Measurements from ENCODE around the gene IL5. TPM values are rescaled to one million over a fixed set of nuclear protein-coding genes. Genes with fewer than 3 reads are reported as not detected.
"Not testable (repeated sequence)": the region's sequence is repeated elsewhere in the genome, so short reads cannot be mapped to it uniquely, and the experiment has no call there.

The IL5 gene
- total RNA-seq, 4 donors from 2014 or later: not detected

GRCh38 chr5:132576123-132576522 is 32.8 kb upstream of the IL5 start:
- H3K27me3 ChIP-seq: no peaks in the 10 kb centered on the region

GRCh38 chr5:132566657-132567056 is 23.3 kb upstream of the IL5 start:
- Histone ChIP-seq H3K27ac (no peak overlapping the region), H3K36me3 (peaks cover 5 to 50% of the 10 kb centered on the region in 2 donors), H3K4me3 (no peak overlapping the region), H3K27me3 (no peaks in the 10 kb centered on the region), H3K4me1 (no peaks in the 10 kb centered on the region), H3K9me3 (peaks cover 0 to 10% (median 0%) of the 10 kb centered on the region in 3 donors)
- no peak for ATAC-seq
- TF ChIP-seq POLR2A (IDR thresholded peaks at IDR 0.05) (no peak), CTCF (IDR thresholded peaks at IDR 0.05) (no peak), POLR2AphosphoS5 (IDR thresholded peaks at IDR 0.05) (no peak), EP300 (IDR thresholded peaks at IDR 0.05) (no peak)
- 82 to 100% methylated on average over 1 of the region's 1 CpG for whole genome bisulfite sequencing, 2 donors (ENCODE audit: low coverage in 1 of 2)

More at GRCh38 chr5:132576123-132576522, 32.8 kb upstream of the IL5 start:
- no peak for ATAC-seq
- H3K36me3 ChIP-seq: peaks cover 0 to 70% of the 10 kb centered on the region in 2 donors
- H3K4me1 ChIP-seq: no peaks in the 10 kb centered on the region
- no peak overlapping the region for H3K27ac ChIP-seq
- WGBS, 2 donors (ENCODE audit: low coverage in 1 of 2): 86 to 100% methylated on average over 1 of the region's 1 CpG
- H3K9me3 ChIP-seq: no peaks in the 10 kb centered on the region
- H3K4me3 ChIP-seq: no peak overlapping the region
- TF ChIP-seq POLR2AphosphoS5 (IDR thresholded peaks at IDR 0.05) (no peak), POLR2A (IDR thresholded peaks at IDR 0.05) (no peak), EP300 (IDR thresholded peaks at IDR 0.05) (no peak), CTCF (IDR thresholded peaks at IDR 0.05) (no peak)

GRCh38 chr5:132564555-132564954 is 21.2 kb upstream of the IL5 start:
- not testable (repeated sequence) for H3K27ac ChIP-seq, H3K9me3 ChIP-seq, ATAC-seq, H3K4me3 ChIP-seq, H3K27me3 ChIP-seq, H3K4me1 ChIP-seq
- 93 to 100% methylated on average over 1 to 2 of the region's 2 CpGs for WGBS, 2 donors (ENCODE audit: low coverage in 1 of 2)
- H3K36me3 ChIP-seq: peaks cover 5 to 71% of the 10 kb centered on the region in 2 donors

- Histone ChIP-seq H3K27ac (no peak overlapping the region), H3K4me3 (no peak overlapping the region), H3K9me3 (peaks cover 0 to 10% (median 0%) of the 10 kb centered on the region in 3 donors), H3K4me1 (peaks cover 0 to 24% (median 7%) of the 10 kb centered on the region in 3 donors), H3K27me3 (no peaks in the 10 kb centered on the region), H3K36me3 (peaks cover 5 to 61% of the 10 kb centered on the region in 2 donors)
- no peak for TF ChIP-seq POLR2AphosphoS5 (IDR thresholded peaks at IDR 0.05)
- TF ChIP-seq CTCF (IDR thresholded peaks at IDR 0.05): no peak
- no peak for TF ChIP-seq POLR2A (IDR thresholded peaks at IDR 0.05)
- TF ChIP-seq EP300 (IDR thresholded peaks at IDR 0.05): no peak
- ATAC-seq: no peak
- 87 to 100% methylated on average over 3 of the region's 3 CpGs for WGBS, 2 donors (ENCODE audit: low coverage in 1 of 2)
These were observed 18.3 kb upstream of the IL5 start for GRCh38 chr5:132561601-132562000.

GRCh38 chr5:132559383-132560060 is 16.2 kb upstream of the IL5 start:
- WGBS, 2 donors (ENCODE audit: low coverage in 1 of 2): 80 to 88% methylated on average over 2 of the region's 2 CpGs
- ATAC-seq: no peak
- H3K27me3 ChIP-seq: no peaks in the 10 kb centered on the region
- peaks cover 0 to 7% (median 0%) of the 10 kb centered on the region in 3 donors for H3K9me3 ChIP-seq
- H3K36me3 ChIP-seq: peaks cover 0 to 41% of the 10 kb centered on the region in 2 donors
- TF ChIP-seq POLR2AphosphoS5 (IDR thresholded peaks at IDR 0.05) (no peak), CTCF (IDR thresholded peaks at IDR 0.05) (no peak), EP300 (IDR thresholded peaks at IDR 0.05) (no peak), POLR2A (IDR thresholded peaks at IDR 0.05) (no peak)
- H3K27ac ChIP-seq: no peak overlapping the region
- H3K4me1 ChIP-seq: peaks cover 0 to 24% (median 7%) of the 10 kb centered on the region in 3 donors
- no peak overlapping the region for H3K4me3 ChIP-seq

All from gastroesophageal sphincter (tissue), 4 donors.